Gastrocnemius medialis (tissue), 4 donors: ENCODE results near the gene RIPK4. TPM values are rescaled to one million over a fixed set of nuclear protein-coding genes. Genes with fewer than 3 reads are reported as not detected.

Source experiments
- ATAC-seq, 2 donors: fragments of 150-250 bp; one replicate each; pipeline ENCODE4 v1.9.1; 2016
- DNase-seq, 2 donors: peaks; one replicate each; pipeline ENCODE4 v3.0.0-alpha.2; 2019
- H3K27ac ChIP-seq, 4 donors: fragments of 200-600 bp; sonication (generic); 1 replicate in 1 of 4; 2 replicates in 3 of 4; pipeline ENCODE4 v1.5.1; 2016 to 2018; ENCODE audit warnings: mild to moderate bottlenecking in 2 of 4, moderate library complexity in 1 of 4
- H3K27me3 ChIP-seq, 3 donors: fragments of 200-600 bp; sonication (generic) in 2 of 3; 1 replicate in 1 of 3; 2 replicates in 2 of 3; pipeline versions ENCODE4 v1.5.1 to v1.6.0; 2016 to 2019; ENCODE audit warnings: mild to moderate bottlenecking in 1 of 3, moderate library complexity in 1 of 3
- H3K36me3 ChIP-seq, 2 donors: fragments of 200-600 bp; sonication (generic) in 1 of 2; one replicate each; pipeline ENCODE4 v1.5.1; 2017 to 2018
- H3K4me1 ChIP-seq, 2 donors: fragments of 200-600 bp; sonication (generic) in 1 of 2; one replicate each; pipeline ENCODE4 v1.5.1; 2016 to 2017; ENCODE audit warnings: mild to moderate bottlenecking in 2 of 2
- H3K4me3 ChIP-seq, 4 donors: fragments of 200-600 bp; sonication (generic) in 3 of 4; 1 replicate in 1 of 4; 2 replicates in 3 of 4; pipeline ENCODE4 v1.5.1; 2016 to 2019; ENCODE audit warnings: mild to moderate bottlenecking in 2 of 4
- H3K9me3 ChIP-seq, 3 donors: fragments of 200-600 bp; sonication (generic) in 2 of 3; 1 replicate in 1 of 3; 2 replicates in 2 of 3; pipeline ENCODE4 v1.5.1; 2016 to 2019
- CTCF ChIP-seq, 5 experiments: fragments of 450-650 bp in 3 of 5; fragments of 200-600 bp in 2 of 5; sonication (generic) in 2 of 5; IDR thresholded peaks in 4 of 5; conservative IDR thresholded peaks in 1 of 5; 1 replicate in 4 of 5; 2 replicates in 1 of 5; pipeline ENCODE4 v1.5.1; 2016 to 2019; ENCODE audit warnings: antibody characterized with exemption in 5 of 5, mild to moderate bottlenecking in 3 of 5, moderate library complexity in 3 of 5
- POLR2A ChIP-seq, 2 donors: fragments of 450-650 bp; IDR thresholded peaks; one replicate each; pipeline ENCODE4 v1.6.1; 2017; ENCODE audit warnings: antibody characterized with exemption in 2 of 2, mild to moderate bottlenecking in 2 of 2, moderate library complexity in 2 of 2
- in situ Hi-C, 4 donors: fragments of 200-750 bp; cut with MboI; loops; one replicate each; pipeline versions ENCODE4 v1.15.0 to v1.8.0; 2017; ENCODE audit warnings: low sequenced_read_pairs in 4 of 4
- intact Hi-C: fragments of 100-400 bp; cut with DNase I; formaldehyde crosslinking; loops from one replicate; pipeline ENCODE4 v1.15.1; 2023; ENCODE audit warnings: low total_unique reads
- total RNA-seq, 4 donors: library from RNA; depleted of rRNA; stranded (reverse); fragments of >200 nt; gene quantifications; one replicate each; pipeline versions ENCODE4 v1.1.0 to v1.2.3, GENCODE V29; 2016

Gene RIPK4
- total RNA-seq, 4 donors from 2014 or later: 0.04 to 0.07 TPM; not detected in 2

DNA sequence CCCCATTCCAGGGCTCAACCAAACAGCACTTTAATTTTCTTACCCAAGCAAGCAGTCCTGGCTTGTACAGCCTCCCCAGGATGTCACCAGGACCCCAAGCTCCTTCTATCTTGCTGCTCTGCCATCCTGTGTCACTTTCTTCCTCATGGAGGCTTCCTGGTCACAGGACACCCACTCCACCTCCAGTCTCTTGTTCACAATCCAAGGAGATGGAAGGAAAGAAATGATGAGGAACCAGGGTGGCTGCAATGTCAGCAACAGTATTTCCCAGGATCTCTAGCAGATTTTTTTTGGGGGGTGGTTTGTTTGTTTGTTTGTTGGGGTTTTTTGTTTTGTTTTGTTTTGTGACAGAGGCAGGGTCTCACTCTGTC, 58.9 kb downstream of the RIPK4 start:
- Histone ChIP-seq H3K4me1 (no peaks in the 10 kb centered on the region), H3K9me3 (no peaks in the 10 kb centered on the region), H3K36me3 (no peaks in the 10 kb centered on the region), H3K27ac (no peak overlapping the region), H3K27me3 (peaks cover 0 to 4% (median 0%) of the 10 kb centered on the region in 3 donors), H3K4me3 (no peak overlapping the region)
- ATAC-seq (no peak), DNase-seq (no peak)
- no peak for TF ChIP-seq CTCF (IDR thresholded peaks at IDR 0.05 in 4 of 5, conservative IDR thresholded peaks at IDR 0.05 in 1 of 5)
- no peak for TF ChIP-seq POLR2A (IDR thresholded peaks at IDR 0.05)
- intact Hi-C loops (no loop called here), in situ Hi-C loops (no loop called here)

DNA sequence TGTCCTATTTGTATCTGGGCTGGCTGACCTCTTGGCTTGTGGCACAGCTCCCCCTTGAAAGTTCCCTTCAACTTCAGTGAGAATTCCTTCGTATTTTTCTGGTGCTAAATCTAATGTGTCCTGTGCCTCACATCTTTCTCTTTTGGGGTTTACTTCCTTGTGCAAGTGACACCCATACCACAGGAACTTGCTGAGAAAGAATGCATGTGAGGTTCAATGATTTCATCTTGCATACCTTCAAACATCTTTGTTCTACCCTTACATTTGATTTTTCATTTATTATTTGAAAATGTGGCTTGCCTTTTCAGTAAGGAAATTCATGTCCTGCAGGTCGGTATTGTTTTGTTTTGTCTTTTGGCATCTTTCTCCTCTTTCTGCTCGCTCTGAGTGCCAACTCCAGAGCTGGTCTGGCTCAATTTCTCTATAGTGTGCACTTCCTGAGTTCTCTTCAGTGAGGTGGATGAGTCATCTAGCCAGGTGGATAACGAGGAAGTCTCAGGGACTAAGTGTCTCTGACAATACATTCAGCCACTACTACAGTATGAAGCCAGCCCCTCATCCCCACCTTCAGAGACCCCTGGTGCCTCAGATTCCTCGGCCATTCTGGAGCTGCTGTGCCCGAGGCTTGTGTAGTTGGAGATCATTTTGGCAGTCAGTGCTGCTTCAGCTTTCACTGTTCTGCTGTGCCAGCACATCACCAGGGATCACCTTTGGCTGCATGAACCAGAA, 59.5 kb downstream of the RIPK4 start:
- no peak for DNase-seq
- TF ChIP-seq CTCF (IDR thresholded peaks at IDR 0.05 in 4 of 5, conservative IDR thresholded peaks at IDR 0.05 in 1 of 5): no peak
- TF ChIP-seq POLR2A (IDR thresholded peaks at IDR 0.05): no peak
- Histone ChIP-seq H3K27me3 (peaks cover 0 to 4% (median 0%) of the 10 kb centered on the region in 3 donors), H3K4me1 (no peaks in the 10 kb centered on the region), H3K9me3 (no peaks in the 10 kb centered on the region), H3K27ac (no peak overlapping the region), H3K36me3 (no peaks in the 10 kb centered on the region), H3K4me3 (no peak overlapping the region)
- in situ Hi-C loops (no loop called here), intact Hi-C loops (no loop called here)
- no peak for ATAC-seq

GRCh38 chr21:41706678-41707077, 60.2 kb downstream of the RIPK4 start:
- DNase-seq (no peak), ATAC-seq (no peak)
- Histone ChIP-seq H3K27ac (no peak overlapping the region), H3K9me3 (no peaks in the 10 kb centered on the region), H3K4me3 (no peak overlapping the region), H3K4me1 (no peaks in the 10 kb centered on the region), H3K36me3 (no peaks in the 10 kb centered on the region), H3K27me3 (no peaks in the 10 kb centered on the region)
- intact Hi-C loops (no loop called here), in situ Hi-C loops (no loop called here)
- TF ChIP-seq CTCF (IDR thresholded peaks at IDR 0.05 in 4 of 5, conservative IDR thresholded peaks at IDR 0.05 in 1 of 5) (no peak), POLR2A (IDR thresholded peaks at IDR 0.05) (no peak)

DNA sequence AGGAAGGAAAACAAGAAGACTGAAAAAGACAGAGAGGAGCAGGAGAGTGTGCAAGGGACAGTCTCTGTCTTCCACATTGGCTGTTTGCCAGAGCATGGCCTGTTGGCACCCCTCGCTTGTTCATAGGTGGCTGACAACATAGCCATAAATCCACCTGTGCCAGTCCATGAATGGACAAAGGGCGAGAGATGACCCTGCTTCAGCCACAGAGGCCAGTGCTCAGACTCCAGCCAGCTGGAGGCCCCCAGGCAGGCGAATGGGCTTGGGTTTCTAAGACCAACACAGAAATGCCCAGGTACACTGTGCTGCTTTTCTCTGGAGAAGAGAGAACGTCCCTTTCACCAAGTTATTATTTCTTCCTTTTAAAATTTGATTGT, 60.6 kb downstream of the RIPK4 start:
- H3K4me3 ChIP-seq: no peak overlapping the region
- DNase-seq (no peak), ATAC-seq (no peak)
- TF ChIP-seq CTCF (IDR thresholded peaks at IDR 0.05 in 4 of 5, conservative IDR thresholded peaks at IDR 0.05 in 1 of 5): no peak
- no peak for TF ChIP-seq POLR2A (IDR thresholded peaks at IDR 0.05)
- no peaks in the 10 kb centered on the region for H3K9me3 ChIP-seq
- no peak overlapping the region for H3K27ac ChIP-seq
- H3K4me1 ChIP-seq: no peaks in the 10 kb centered on the region
- no peaks in the 10 kb centered on the region for H3K27me3 ChIP-seq
- no peaks in the 10 kb centered on the region for H3K36me3 ChIP-seq
- intact Hi-C loops: no loop called here
- in situ Hi-C loops: no loop called here
